Parietal lobe (tissue), 2 donors: ENCODE measurements around the gene YTHDF1. TPM values are rescaled to one million over a fixed set of nuclear protein-coding genes. Genes with fewer than 3 reads are reported as not detected.

ENCODE experiments used
- small RNA-seq: library from RNA; depleted of rRNA; stranded (forward); fragments of <200 nt; gene quantifications from one replicate; pipeline ENCODE3, GENCODE V24; 2014; ENCODE audit warnings: low replicate concordance
- total RNA-seq: library from RNA; depleted of rRNA; stranded (reverse); fragments of >200 nt; gene quantifications from one replicate; pipeline ENCODE4 v1.2.3, GENCODE V29; 2014

The YTHDF1 gene
- 24.4 TPM for total RNA-seq

DNA sequence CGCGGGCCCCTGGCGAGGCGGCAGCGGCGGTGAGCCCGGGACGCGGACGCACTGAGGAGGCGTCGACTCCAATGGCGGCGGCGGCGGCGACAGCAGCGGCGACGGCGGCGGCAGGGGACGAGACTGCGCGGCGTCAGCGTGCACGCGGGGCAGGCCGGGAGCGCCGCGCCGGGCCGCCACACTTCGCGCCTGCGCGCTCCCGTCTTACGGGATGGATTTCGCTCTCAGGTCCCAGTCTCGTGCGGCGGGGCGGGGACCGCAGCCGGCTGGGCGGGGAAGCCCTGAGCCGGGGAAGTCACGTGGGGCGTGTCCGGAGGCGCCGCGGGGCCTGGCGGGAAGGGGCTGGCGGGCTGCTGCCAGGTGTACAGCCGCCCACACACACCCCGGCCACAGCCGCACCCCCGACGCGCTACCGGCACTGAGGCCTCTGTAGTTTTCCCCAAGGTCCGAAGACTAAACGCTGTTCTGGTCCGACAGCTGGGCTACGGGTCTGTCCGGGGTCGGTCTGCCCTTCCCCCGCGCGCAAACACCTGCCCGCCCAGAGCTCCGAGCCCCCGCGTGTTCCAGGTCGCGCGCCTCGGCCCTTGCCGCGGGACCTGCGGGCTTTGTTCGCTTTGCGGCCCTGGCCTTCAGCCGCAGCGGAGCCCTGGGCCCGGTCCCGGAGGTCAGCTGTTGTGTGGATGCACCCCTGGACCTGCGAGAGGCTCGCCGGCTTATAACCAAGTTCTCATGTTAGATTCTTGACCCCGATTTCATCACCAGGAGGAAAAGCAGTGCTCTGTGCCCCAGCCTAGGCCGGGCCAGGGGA is at the start of gene YTHDF1:
Gene YTHDF1, minus strand, starts transcription at position 91 of the 808 bp plus-strand sequence. CDS start 239 bp downstream, outside the sequence.

DNA sequence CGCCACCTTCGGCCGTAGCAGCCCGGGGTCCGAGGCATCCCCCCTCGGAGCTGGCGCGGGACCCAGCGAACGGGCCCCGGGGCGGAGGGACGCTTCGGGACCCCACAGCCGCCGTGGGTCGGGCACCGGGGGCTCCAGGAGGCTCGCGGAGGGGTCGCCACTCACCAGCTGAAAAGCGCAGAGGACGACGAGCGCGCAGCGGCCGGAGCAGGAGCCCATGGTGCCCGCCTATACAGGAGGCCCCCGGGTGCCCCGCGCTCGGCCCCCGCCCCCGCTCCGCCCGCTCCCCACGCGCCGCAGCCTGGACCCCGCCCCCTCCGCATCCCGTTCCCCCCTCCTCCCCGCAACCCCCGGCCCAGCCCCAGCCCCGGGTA is 38.3 kb upstream of the YTHDF1 start, which contains the start of gene NKAIN4:
Gene NKAIN4, minus strand, starts transcription at position 232 of the 374 bp plus-strand sequence. Its CDS starts 13 bp downstream, at position 219.

DNA sequence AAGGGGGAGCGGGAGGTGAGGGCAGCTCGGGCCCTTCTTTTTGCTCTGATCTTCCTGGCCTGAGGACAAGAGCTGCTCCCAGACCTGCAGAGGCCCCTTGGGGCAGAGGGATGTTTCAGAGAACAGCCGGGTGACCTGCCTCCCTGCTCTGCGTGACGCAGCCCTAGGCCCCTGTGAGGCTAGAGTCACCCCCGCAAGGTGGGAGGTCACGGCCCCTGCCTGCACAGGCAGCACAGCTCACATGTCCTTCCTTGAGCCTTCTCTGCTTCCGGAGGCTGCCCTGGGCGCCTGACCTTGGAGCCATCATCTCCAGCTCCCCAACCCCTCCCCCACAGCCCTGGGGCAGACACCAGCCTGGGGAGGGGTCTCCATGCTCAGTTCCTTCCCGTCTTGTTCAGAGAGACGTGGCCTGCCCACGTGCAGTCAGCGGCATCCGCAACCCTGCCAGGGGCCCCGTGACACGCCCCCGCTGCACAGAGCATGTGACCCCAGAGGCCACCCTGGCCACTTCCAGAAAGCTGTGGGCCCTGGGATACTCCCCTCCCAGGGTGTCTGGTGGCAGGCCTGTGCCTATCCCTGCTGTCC is 19.6 kb upstream of the YTHDF1 start, which contains the start of gene BIRC7:
Gene BIRC7, plus strand, starts transcription at position 507 of the 585 bp plus-strand sequence. CDS start 192 bp downstream, outside the sequence.

Small RNA genes lying within 50 kb of the gene (small RNA-seq; reads per million reads assigned to genes)
- not detected for gene MIR124-3
- gene MIR3196: not detected

Other genes starting within 250 kb of the YTHDF1 start
- 0.94 TPM for gene BHLHE23, start 209.2 kb downstream of the YTHDF1 start, total RNA-seq
- gene BIRC7, start 19.8 kb upstream of the YTHDF1 start, total RNA-seq: not detected
- 17.8 TPM for gene NKAIN4, start 38.3 kb upstream of the YTHDF1 start, total RNA-seq
- 58.2 TPM for gene ARFGAP1, start 56.7 kb upstream of the YTHDF1 start, total RNA-seq
- 5.0 TPM for gene COL20A1, start 77.1 kb upstream of the YTHDF1 start, total RNA-seq
- 21.0 TPM for gene CHRNA4, start 145.2 kb upstream of the YTHDF1 start, total RNA-seq